ENCODE data around the gene ADAM12. TPM values are rescaled to one million over a fixed set of nuclear protein-coding genes. Genes with fewer than 3 reads are reported as not detected.

ADAM12 gene
- polyA plus RNA-seq, 1 donor from 2014 or later, result 0.09 TPM

DNA sequence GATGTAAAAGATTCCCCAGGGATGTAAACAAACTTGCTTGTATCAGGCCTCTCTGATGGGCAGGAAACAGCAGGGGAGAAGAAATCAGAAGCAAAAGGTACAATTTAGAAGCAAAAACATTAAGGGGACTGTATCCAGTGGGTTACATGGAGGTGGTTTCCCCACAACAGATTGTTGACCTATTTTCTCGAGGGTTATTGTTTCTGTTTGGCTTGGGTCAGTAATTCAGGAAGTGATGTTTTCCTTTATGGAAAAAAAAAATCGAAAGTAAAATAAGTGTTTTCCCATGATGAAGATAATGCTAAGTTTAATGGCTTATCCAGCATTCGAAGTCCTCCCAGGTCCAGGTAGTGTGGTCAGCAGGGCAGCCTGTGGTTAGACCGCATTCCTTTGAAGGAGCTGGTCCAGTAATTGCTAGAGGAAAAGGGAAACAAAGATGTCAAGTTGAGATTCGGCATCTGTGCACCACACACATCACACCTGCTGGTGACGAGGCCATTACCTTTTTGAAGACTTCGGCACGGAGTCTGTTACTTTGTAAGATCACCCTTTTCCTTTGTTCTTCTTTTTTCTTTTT, 37.3 kb upstream of the ADAM12 start:
- Histone ChIP-seq H3K9me2 (ENCODE audit: insufficient read depth, low read length) (no peaks in the 10 kb centered on the region), H3F3A (ENCODE audit: insufficient read depth, low read length, poor library complexity, severe bottlenecking) (no peaks in the 10 kb centered on the region)

DNA sequence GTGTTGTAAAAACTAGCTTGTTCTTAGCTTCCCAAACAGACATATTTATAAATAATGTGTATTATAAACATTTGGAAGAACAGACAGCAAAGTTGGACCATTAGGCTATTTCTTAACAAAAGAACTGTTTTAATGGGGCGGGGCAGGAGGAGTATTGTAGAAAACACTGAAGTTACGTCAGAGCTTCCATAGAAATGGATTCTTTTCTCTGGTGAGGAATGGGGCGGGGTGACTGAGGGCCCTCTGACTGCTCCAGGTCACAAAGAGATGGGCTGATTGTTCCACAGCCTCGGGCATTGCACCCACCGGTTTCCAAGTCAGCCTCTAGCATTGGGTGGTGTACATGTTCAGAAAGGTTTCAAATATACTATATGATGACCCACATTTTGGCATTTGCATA, 36.8 kb upstream of the ADAM12 start:
- Histone ChIP-seq H3K27me3 (ENCODE audit: insufficient read depth, low read depth, low read length) (no peaks in the 10 kb centered on the region), H3K4me2 (ENCODE audit: low read length) (no peak overlapping the region), H3F3A (ENCODE audit: insufficient read depth, low read length, poor library complexity, severe bottlenecking) (no peaks in the 10 kb centered on the region), H3K36me3 (ENCODE audit: insufficient read depth, low read length) (no peaks in the 10 kb centered on the region), H3K4me3 (ENCODE audit: low read length) (no peak overlapping the region), H3K9me3 (ENCODE audit: low read length) (peaks cover 3% of the 10 kb centered on the region), H3K9ac (ENCODE audit: low read length) (no peak overlapping the region), H3K79me2 (replicated peaks; ENCODE audit: insufficient read depth, low read length) (no peaks in the 10 kb centered on the region), H3K27ac (ENCODE audit: low read length) (no peak overlapping the region), H2AFZ (ENCODE audit: low read depth, low read length) (no peak overlapping the region), H3K9me2 (ENCODE audit: insufficient read depth, low read length) (no peaks in the 10 kb centered on the region), H4K20me1 (ENCODE audit: insufficient read depth) (no peaks in the 10 kb centered on the region)
- TF ChIP-seq POLR2AphosphoS5 (IDR thresholded peaks at IDR 0.05), result no peak

More for the DNA sequence above, 37.3 kb upstream of the ADAM12 start:
- no peaks in the 10 kb centered on the region for H4K20me1 ChIP-seq (ENCODE audit: insufficient read depth)
- H3K27ac ChIP-seq (ENCODE audit: low read length), result no peak overlapping the region
- H3K79me2 ChIP-seq (replicated peaks; ENCODE audit: insufficient read depth, low read length), result no peaks in the 10 kb centered on the region
- H3K9ac ChIP-seq (ENCODE audit: low read length), result no peak overlapping the region
- TF ChIP-seq TAF1 (IDR thresholded peaks at IDR 0.05; ENCODE audit: low read depth), result no peak
- TF ChIP-seq EP300 (conservative IDR thresholded peaks at IDR 0.05; ENCODE audit: poor library complexity, severe bottlenecking), result no peak
- no peak for TF ChIP-seq POLR2AphosphoS5 (IDR thresholded peaks at IDR 0.05)
- no peak for TF ChIP-seq EZH2 (IDR thresholded peaks at IDR 0.05; ENCODE audit: borderline replicate concordance, insufficient read depth, low read length, poor library complexity, severe bottlenecking)
- TF ChIP-seq, protein P1, sequence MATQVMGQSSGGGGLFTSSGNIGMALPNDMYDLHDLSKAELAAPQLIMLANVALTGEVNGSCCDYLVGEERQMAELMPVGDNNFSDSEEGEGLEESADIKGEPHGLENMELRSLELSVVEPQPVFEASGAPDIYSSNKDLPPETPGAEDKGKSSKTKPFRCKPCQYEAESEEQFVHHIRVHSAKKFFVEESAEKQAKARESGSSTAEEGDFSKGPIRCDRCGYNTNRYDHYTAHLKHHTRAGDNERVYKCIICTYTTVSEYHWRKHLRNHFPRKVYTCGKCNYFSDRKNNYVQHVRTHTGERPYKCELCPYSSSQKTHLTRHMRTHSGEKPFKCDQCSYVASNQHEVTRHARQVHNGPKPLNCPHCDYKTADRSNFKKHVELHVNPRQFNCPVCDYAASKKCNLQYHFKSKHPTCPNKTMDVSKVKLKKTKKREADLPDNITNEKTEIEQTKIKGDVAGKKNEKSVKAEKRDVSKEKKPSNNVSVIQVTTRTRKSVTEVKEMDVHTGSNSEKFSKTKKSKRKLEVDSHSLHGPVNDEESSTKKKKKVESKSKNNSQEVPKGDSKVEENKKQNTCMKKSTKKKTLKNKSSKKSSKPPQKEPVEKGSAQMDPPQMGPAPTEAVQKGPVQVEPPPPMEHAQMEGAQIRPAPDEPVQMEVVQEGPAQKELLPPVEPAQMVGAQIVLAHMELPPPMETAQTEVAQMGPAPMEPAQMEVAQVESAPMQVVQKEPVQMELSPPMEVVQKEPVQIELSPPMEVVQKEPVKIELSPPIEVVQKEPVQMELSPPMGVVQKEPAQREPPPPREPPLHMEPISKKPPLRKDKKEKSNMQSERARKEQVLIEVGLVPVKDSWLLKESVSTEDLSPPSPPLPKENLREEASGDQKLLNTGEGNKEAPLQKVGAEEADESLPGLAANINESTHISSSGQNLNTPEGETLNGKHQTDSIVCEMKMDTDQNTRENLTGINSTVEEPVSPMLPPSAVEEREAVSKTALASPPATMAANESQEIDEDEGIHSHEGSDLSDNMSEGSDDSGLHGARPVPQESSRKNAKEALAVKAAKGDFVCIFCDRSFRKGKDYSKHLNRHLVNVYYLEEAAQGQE (IDR thresholded peaks at IDR 0.05; ENCODE audit: borderline replicate concordance), result no peak
- TF ChIP-seq SMC3 (conservative IDR thresholded peaks at IDR 0.05; ENCODE audit: poor library complexity), result no peak
- TF ChIP-seq, protein P2, sequence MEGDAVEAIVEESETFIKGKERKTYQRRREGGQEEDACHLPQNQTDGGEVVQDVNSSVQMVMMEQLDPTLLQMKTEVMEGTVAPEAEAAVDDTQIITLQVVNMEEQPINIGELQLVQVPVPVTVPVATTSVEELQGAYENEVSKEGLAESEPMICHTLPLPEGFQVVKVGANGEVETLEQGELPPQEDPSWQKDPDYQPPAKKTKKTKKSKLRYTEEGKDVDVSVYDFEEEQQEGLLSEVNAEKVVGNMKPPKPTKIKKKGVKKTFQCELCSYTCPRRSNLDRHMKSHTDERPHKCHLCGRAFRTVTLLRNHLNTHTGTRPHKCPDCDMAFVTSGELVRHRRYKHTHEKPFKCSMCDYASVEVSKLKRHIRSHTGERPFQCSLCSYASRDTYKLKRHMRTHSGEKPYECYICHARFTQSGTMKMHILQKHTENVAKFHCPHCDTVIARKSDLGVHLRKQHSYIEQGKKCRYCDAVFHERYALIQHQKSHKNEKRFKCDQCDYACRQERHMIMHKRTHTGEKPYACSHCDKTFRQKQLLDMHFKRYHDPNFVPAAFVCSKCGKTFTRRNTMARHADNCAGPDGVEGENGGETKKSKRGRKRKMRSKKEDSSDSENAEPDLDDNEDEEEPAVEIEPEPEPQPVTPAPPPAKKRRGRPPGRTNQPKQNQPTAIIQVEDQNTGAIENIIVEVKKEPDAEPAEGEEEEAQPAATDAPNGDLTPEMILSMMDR (IDR thresholded peaks at IDR 0.05; ENCODE audit: poor library complexity, severe bottlenecking), result no peak
- no peak for TF ChIP-seq MXI1 (conservative IDR thresholded peaks at IDR 0.05; ENCODE audit: poor library complexity, severe bottlenecking)
- no peak for TF ChIP-seq RAD21 (conservative IDR thresholded peaks at IDR 0.05)
- no peaks in the 10 kb centered on the region for H3K36me3 ChIP-seq (ENCODE audit: insufficient read depth, low read length)
- H3K27me3 ChIP-seq (ENCODE audit: insufficient read depth, low read depth, low read length), result no peaks in the 10 kb centered on the region
- H3K4me3 ChIP-seq (ENCODE audit: low read length), result no peak overlapping the region
- no peak overlapping the region for H3K4me2 ChIP-seq (ENCODE audit: low read length)
- H3K9me3 ChIP-seq (ENCODE audit: low read length), result peaks cover 3% of the 10 kb centered on the region
- H2AFZ ChIP-seq (ENCODE audit: low read depth, low read length), result no peak overlapping the region
